CD4-positive, alpha-beta T cell treated with Interferon alpha-2 for 1 hour (primary cell): ENCODE data around the gene ZNF146.
"Not testable (repeated sequence)": the region's sequence is repeated elsewhere in the genome, so short reads cannot be mapped to it uniquely, and the experiment has no call there.

Experiments used
- DNase-seq, 2 donors: peaks; one replicate each; pipeline ENCODE4 v3.0.0-alpha.2; 2020 to 2022

Gene ZNF146

GRCh38 chr19:36214386-36215275, at the start of gene ZNF146, which contains the start of gene ZNF565:
Gene ZNF146 (plus strand): TSS chr19:36215106. CDS start chr19:36236441, 21,335 bp downstream.
Gene ZNF565 (minus strand): TSS chr19:36214665. CDS start chr19:36201985, 12,680 bp downstream.
- peak; percentile 97 for DNase-seq

DNA sequence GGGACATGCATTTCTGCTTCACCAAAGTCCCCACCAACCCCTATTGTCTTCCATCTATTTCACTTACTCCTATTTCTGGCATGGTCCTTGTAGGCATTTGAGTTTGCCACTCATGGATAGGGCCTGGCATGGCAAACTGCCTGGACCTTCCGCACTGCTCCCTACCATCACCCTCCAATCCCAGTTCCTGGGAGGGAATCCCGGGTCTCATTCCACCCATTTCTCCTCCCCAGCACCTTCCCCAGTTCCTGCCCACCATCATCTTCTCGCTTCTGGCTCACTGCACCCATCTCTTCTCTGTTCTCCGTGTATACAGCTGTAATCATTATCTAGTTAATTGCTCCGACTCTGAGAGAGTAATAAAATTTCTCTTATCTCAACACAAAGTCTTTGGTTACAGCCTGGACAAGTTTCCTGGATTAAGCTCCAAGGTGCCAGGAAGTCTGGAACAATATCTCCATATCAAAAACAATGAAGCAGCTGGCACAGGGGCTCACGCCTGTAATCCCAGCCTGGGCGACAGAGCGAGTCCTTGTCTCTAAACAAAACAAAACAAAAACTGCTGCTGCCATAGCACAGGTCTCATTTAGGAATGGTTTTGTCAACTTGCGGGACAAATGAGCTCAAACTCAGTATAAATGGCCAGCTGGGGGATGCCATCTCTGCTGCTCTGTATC, 45.7 kb upstream of the ZNF146 start:
- no peak for DNase-seq

- DNase-seq = no peak
Measured at GRCh38 chr19:36172852-36173251, 42.1 kb upstream of the ZNF146 start.

DNA sequence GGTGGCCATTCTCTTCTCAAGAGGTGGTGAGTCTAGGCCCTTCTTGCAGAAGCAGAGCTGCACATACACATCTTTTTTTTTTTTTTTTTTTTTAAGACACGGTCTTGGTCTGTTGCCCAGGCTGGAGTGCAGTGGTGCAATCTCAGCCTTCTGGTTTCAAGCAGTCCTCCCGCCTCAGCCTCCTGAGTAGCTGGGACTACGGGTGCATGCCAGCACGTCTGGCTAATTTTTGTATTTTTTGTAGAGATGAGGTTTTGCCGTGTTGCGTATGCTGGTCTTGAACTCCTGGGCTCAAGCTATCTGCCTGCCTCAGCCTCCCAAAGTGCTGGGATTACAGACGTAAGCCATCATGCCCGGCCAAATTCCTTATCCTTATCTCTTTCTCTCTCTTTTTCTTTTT, 41.1 kb upstream of the ZNF146 start:
- DNase-seq = not testable (repeated sequence)

- DNase-seq = not testable (repeated sequence)
Measured at GRCh38 chr19:36179077-36179476, 35.8 kb upstream of the ZNF146 start.

- DNase-seq = no peak
Measured at GRCh38 chr19:36182612-36183244, 32.2 kb upstream of the ZNF146 start.

GRCh38 chr19:36183245-36183628, 31.7 kb upstream of the ZNF146 start:
- no peak for DNase-seq

- DNase-seq = not testable (repeated sequence)
Measured at GRCh38 chr19:36186722-36187121, 28.2 kb upstream of the ZNF146 start.

DNA sequence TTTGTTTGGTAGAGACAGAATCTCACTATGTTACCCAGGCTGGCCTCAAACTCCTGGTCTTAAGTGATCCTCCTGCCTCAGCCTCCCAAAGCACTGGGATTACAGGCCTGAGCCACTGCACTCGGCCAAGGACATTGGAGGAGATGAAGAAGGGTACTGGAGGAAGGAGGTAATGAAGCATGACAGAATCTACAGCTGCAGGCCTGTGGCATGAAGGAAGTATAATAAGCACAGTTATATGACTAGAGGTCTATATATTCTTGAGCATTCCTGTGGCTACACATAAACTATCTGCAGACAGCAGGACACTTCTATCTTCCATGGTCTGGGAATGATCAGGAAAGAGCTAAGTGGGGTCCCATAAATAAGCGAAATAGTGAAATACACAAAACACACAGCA, 18.7 kb upstream of the ZNF146 start:
- no peak for DNase-seq

- DNase-seq = no peak
Measured at GRCh38 chr19:36198119-36198518, 16.8 kb upstream of the ZNF146 start.

DNA sequence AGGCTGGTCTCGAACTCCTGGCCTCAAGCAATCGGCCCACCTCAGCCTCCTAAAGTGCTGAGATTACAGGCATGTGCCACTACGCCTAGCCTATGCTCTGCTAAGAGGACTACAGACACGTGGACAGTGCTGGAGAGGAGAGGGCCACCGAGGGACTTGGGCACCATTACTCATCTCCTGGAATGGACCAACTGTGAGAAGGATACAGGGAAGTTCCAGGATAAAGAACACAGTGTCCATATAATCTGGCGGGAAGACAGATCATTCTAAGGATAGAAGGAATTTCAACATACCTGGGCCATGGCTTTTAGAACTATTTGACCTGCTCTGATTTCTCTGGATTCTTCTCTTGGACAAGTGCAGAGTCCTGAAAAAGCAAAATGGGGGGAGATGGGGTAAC, 13.2 kb upstream of the ZNF146 start:
- DNase-seq = no peak

GRCh38 chr19:36203293-36203692, 11.6 kb upstream of the ZNF146 start:
- DNase-seq = no peak

GRCh38 chr19:36207605-36208252, 7.2 kb upstream of the ZNF146 start:
- DNase-seq = no peak

DNA sequence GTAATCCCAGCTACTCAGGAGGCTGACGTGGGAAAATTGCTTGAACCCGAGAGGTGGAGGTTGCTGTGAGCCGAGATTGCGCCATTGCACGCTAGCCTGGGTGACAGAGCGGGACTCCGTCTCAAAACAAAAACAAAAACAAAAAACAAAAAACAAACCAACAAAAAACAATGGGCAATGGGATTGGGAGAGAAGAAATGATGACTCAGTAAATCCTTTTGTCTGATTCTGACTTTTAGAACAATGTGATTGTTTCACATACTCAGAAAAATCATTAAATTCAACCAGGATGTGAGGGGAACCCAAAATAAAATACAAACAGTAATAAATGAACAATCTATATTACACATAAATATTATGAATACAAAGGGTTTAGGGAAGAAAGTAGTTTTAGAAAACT, 5.5 kb upstream of the ZNF146 start:
- no peak for DNase-seq

DNA sequence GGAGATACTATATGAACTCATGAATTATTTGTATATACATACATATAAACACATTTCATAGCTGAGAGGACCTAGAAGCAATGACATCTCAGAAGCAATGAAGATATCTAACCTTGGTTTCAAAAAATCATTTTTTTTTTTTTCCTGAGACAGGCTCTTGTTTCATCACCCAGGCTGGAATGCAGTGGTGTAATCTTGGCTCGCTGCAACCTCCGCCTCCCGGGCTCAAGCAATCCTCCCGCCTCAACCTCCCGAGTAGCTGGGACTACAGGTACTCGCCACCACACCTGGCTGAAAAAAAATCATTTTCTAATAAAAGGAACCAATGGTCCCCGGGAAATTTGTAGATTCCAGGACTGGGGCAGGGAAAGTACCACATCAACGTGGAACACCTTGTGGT, 4.4 kb upstream of the ZNF146 start:
- no peak for DNase-seq

- no peak for DNase-seq
Measured at GRCh38 chr19:36212895-36213294, 2.0 kb upstream of the ZNF146 start.

DNA sequence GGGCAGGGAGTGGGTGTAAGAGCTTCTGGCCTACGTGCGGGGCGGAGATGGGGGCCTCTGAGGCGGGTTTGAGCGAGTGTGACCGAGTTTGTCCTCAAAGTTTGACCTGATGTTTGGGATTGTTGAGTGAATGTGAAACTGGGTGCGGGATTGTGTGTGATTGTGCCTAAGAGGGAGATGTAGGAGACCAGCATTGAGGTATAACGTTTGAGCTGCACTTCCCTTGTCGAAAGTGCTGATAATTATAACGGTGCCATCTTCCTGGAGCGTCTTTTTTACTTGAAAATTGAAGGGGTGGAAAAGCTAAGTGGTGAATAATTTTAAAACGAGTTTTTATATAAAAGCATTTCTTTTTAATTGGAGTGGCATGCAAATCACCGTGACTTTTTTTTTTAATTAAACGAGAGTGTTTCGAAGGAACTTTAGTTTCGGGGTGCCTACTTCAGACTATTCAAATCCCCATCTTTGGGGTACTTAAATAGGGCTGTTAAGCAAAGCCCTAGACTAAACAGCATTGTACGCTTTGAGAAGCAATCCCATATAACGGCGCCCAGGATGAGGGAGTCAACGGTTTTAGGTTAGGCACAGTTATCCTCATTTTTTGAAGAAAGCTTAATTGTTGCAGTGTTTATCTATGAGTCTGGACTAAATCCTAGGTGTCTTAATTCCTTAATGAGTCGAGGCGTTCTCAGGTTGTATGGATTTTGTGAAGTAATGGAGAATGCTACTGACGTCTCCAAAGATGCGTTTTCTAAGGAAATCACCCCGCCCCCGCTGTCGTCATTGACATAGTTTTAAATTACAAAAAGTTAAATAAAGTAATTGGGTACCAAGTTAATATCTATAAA, 594 bp downstream of the ZNF146 start:
- peak in 1 of 2 donors; percentile 9 for DNase-seq

- no peak for DNase-seq
Measured at GRCh38 chr19:36221474-36221873, 6.6 kb downstream of the ZNF146 start.

DNA sequence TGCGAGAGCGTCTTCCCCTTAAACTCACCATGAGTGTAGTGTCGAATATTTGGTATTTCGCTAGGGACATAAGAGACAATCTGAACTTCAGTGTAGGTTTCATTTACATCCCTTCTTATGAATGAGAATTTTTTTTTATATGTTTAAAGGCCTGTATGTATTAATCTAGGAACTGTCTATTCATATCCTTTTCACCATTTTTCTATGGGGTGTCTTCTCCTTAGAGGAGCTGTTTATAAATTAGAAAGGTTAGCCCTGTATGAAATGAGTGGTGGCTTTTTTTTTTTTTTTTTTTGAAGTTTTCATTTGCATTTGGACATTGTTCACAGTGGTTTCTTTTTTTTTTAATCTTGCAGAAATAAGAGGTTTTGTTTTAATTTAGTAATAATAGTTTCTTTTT, 7.6 kb downstream of the ZNF146 start:
- no peak for DNase-seq

DNA sequence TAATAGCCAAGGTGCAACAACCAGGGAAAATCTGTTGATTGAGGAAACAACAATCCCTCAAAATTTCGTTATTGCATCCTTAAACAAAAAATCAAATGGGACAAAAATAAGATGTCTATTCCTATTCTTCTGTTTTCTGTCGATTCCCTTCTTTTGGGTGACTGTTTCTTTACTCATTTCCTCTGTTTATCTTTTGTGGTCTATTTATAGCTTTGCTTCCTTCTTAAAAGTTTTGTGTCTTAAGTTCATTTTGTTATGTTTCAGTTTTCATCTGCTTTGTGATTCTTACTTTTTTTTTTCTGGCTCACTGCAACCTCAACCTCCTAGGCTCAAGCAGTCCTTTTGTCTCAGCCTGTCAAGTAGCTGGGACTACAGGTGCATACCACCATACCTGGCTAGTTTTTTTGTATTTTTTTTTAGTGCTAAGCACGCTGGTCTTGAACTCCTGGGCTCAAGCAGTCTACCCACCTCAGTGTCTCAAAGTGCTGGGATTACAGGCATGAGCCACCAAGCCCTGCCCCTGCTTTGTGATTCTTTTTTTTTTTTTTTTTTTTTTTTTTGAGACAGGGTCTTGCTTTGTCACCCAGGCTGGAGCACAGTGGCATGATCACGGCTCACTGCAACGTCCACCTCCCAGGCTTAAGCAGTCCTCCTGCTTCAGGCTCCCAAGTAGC, 10.4 kb downstream of the ZNF146 start:
- no peak for DNase-seq

GRCh38 chr19:36233626-36234025, 18.7 kb downstream of the ZNF146 start:
- DNase-seq = not testable (repeated sequence)
